Muscle of leg (tissue), 11 donors: ENCODE measurements around the gene ATF7. TPM values are rescaled to one million over a fixed set of nuclear protein-coding genes. Genes with fewer than 3 reads are reported as not detected.
"Not testable (repeated sequence)": the region's sequence is repeated elsewhere in the genome, so short reads cannot be mapped to it uniquely, and the experiment has no call there.

Experiments used
- DNase-seq: peaks from one replicate; pipeline ENCODE4 v3.0.0; 2013
- H3K27ac ChIP-seq: one replicate; pipeline ENCODE4 v1.5.1; 2013; ENCODE audit warnings: mild to moderate bottlenecking, low read length, control low read depth
- H3K27me3 ChIP-seq: one replicate; pipeline ENCODE4 v1.6.1; 2013; ENCODE audit warnings: low read length; ENCODE audit not compliant: control insufficient read depth, insufficient read depth
- H3K36me3 ChIP-seq: one replicate; pipeline ENCODE4 v1.6.1; 2013; ENCODE audit warnings: low read length; ENCODE audit not compliant: control insufficient read depth, insufficient read depth
- H3K4me1 ChIP-seq: one replicate; pipeline ENCODE4 v1.6.1; 2013; ENCODE audit warnings: low read length; ENCODE audit not compliant: control insufficient read depth, insufficient read depth
- H3K4me3 ChIP-seq: one replicate; pipeline ENCODE4 v1.5.1; 2013; ENCODE audit warnings: low read length, control low read depth
- H3K9me3 ChIP-seq: replicated peaks from 2 replicates; pipeline ENCODE4 v1.6.1; 2013; ENCODE audit warnings: low read depth, low read length; ENCODE audit not compliant: control insufficient read depth
- WGBS: methylation state at CpG from one replicate; pipeline ENCODE4 v1.1.5; 2013; ENCODE audit warnings: missing lambda C conversion rate; ENCODE audit not compliant: insufficient coverage; 5-methylcytosine and 5-hydroxymethylcytosine counted together
- polyA plus RNA-seq, 8 donors: library from polyadenylated mRNA; unstranded; fragments of 120-200 nt; gene quantifications; one replicate each; pipeline versions ENCODE4 v1.2.1 to v1.2.3, GENCODE V29; 2013; ENCODE audit warnings: inconsistent platforms in 1 of 8, low replicate concordance in 1 of 8; ENCODE audit not compliant: insufficient read length in 8 of 8, insufficient read depth in 1 of 8
- total RNA-seq: library from RNA; stranded (reverse); fragments of 120-200 nt; gene quantifications from one replicate; pipeline ENCODE4 v1.2.4, GENCODE V29; 2013

ATF7 gene
- total and polyA plus RNA-seq, 9 donors: 18.8 to 53.5 (median 46.3) TPM

DNA sequence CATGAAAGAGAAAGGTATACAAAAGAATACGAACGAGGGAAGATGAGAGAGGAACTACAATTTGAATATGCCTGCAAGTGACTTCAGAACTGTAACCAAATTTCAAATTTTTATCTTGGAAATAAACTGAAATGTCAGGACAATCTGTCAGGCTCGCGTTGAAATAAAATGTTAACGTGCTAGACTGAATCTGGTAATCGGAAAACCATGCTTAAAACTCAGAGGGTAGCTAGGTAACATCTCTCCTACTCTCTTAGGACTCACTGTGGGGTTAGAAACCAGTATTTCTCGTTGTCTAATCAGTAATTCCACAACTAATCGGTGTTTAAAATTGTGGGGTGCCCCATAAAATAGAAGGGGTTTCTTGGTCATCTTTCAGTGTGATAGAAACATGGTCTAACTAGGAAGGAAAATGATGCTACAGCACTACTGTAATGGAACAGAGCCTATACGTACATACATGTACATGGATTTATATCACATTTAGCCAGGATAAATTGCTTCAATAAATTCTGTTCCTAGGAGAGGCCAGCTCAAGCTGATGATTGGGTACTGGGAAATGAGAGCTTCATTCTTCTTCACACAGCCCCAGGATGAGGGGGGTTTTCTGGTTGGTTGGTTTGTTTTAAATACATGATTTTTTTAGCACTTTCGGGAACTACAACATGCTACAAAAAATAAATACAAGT is 23.9 kb downstream of the ATF7 start:
- Histone ChIP-seq H3K27ac (peak overlapping the region; percentile 42), H3K9me3 (no peaks in the 10 kb centered on the region), H3K4me3 (no peak overlapping the region), H3K4me1 (peaks cover 8% of the 10 kb centered on the region), H3K36me3 (peaks cover 2% of the 10 kb centered on the region), H3K27me3 (no peaks in the 10 kb centered on the region)
- no peak for DNase-seq
- 58% methylated on average over 4 of the region's 10 CpGs for WGBS

DNA sequence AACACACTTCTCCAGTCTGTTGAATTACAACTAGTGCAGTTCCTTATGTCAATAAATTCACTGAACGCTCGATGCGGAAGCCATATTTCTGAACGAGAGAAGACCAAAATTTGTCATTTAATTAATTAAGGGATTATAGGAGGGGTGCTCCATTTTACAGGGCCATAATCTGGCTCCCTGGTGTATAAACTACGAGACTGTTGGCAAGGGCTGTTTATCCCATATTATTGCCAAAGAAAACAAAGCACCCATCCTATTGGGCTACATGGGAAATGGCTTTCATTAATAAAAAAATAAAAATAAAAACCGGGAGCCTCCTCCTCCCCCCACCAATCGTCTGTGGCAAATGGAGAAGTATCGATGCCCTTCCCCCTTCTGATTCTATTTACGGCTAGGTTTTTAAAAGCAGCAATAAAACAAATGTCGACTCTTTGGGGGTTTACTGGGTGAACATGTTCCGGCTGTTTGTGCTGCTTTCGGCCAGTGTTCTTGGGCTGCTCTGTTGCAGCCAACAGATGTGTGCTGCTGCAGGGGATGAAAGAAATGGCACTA is 24.8 kb downstream of the ATF7 start:
- peak overlapping the region; percentile 3 for H3K4me3 ChIP-seq
- peaks cover 2% of the 10 kb centered on the region for H3K36me3 ChIP-seq
- no CpG with 5 or more reads among the region's 12 CpGs for WGBS
- peak overlapping the region; percentile 42 for H3K27ac ChIP-seq
- DNase-seq: peak; percentile 52
- H3K9me3 ChIP-seq: no peaks in the 10 kb centered on the region
- peaks cover 11% of the 10 kb centered on the region for H3K4me1 ChIP-seq
- H3K27me3 ChIP-seq: no peaks in the 10 kb centered on the region

DNA sequence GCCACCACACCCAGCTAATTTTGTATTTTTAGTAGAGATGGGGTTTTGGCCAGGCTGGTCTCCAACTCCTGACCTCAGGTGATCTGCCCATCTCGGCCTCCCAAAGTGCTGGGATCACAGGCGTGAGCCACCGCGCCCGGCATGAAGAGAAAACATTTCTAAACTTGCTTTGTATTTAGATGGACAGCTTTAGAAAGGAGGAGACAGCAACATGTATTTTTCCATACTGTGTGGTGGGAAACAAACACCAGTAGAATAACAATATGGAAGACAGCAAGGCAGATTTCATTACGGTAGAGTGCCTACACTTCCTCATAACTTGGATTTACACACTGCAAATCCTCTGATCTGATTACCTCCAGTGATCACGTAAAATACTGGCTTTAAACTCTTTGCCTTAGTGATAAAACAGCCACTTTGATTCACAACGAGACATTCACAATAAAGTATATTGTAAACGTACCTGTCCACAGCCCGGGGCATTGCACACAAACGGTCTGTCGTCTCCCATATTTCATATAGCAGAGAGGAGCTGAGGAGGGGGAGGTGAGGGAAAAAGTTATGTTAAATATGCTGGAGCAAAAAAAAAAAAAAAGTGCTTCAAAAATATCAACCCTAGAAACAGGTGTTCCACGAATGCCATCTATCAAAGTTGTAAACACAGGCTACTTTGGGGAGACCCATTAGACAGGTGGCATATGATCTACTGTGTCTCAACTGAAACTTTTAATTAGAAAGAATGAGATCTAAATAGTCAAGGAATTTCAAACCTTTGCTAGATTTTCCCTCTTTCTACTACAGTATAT is 25.5 kb downstream of the ATF7 start:
- no peak for DNase-seq
- 61% methylated on average over 2 of the region's 13 CpGs for WGBS
- peak overlapping the region; percentile 45 for H3K27ac ChIP-seq
- no peaks in the 10 kb centered on the region for H3K27me3 ChIP-seq
- no peak overlapping the region for H3K4me3 ChIP-seq
- no peaks in the 10 kb centered on the region for H3K9me3 ChIP-seq
- peaks cover 15% of the 10 kb centered on the region for H3K4me1 ChIP-seq
- H3K36me3 ChIP-seq: peaks cover 2% of the 10 kb centered on the region

DNA sequence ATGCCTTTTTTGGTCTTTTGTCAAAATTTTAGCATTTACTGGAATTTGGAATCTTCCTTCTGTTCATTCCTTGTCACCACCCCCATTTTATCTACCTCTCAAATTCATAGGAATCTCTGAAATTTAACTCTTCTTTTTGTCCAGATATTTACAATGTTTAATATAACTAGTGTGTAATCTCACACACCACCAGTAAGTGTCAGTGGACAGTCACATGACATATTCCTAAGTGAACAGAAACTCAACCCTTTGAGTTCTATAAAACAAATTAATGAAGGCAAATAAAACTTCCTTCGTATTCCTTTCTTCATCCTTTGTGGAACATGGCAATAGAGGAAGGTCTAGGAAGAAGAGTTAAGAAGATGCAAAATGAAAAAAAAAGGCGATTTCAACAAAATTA is 26.6 kb downstream of the ATF7 start:
- Histone ChIP-seq H3K27ac (no peak overlapping the region), H3K4me1 (peaks cover 25% of the 10 kb centered on the region), H3K36me3 (peaks cover 2% of the 10 kb centered on the region), H3K27me3 (no peaks in the 10 kb centered on the region), H3K4me3 (no peak overlapping the region), H3K9me3 (no peaks in the 10 kb centered on the region)
- WGBS: no CpG with 5 or more reads among the region's 2 CpGs
- no peak for DNase-seq

DNA sequence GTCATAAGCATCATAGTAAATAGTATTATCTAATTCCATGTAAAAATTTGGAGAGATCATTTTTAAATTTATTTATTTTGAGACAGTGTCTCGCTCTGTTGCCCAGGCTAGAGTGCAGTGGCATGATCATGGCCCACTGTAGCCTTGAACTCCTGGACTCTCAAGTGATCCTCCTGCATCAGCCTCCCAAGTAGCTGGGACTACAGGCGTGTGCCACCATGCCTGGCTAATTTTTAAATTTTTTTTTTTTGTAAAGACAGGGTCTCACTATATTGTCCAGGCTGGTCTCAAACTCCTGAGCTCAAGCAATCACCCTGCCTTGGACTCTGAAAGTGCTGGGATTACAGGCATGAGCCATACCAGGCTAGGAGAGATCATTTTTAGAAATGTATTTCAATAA is 27.2 kb downstream of the ATF7 start:
- DNase-seq: not testable (repeated sequence)
- WGBS: no CpG with 5 or more reads among the region's 2 CpGs
- peaks cover 28% of the 10 kb centered on the region for H3K4me1 ChIP-seq

DNA sequence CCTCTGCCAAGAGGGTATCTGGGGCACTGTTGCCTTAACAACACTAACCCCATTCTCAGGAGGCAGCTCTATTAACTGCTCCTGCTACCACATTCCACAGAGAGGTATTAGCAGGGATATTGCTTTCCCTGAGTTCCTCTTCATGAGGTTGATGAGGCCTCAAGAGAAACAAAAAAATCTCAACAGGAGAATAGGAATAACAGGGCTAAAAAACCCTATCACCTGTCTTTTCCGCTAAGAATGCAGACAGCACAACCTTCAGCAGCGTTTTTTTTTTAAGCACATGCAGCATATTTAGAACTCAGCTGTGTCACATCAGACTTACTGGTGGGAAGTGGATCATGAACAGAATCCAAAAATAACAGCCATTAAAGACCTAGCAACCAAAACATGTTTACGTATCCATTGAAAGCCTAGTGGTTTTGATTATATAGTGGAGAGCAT is 29.2 kb downstream of the ATF7 start:
- Histone ChIP-seq H3K36me3 (peaks cover 2% of the 10 kb centered on the region), H3K27ac (peak overlapping the region; percentile 80), H3K9me3 (no peaks in the 10 kb centered on the region), H3K4me1 (peaks cover 36% of the 10 kb centered on the region), H3K4me3 (no peak overlapping the region), H3K27me3 (no peaks in the 10 kb centered on the region)
- DNase-seq: peak; percentile 94
- no CpG with 5 or more reads among the region's 3 CpGs for WGBS

More for the DNA sequence above, 27.2 kb downstream of the ATF7 start:
- H3K27me3 ChIP-seq, H3K9me3 ChIP-seq, H3K4me3 ChIP-seq, H3K36me3 ChIP-seq, H3K27ac ChIP-seq: not testable (repeated sequence)

DNA sequence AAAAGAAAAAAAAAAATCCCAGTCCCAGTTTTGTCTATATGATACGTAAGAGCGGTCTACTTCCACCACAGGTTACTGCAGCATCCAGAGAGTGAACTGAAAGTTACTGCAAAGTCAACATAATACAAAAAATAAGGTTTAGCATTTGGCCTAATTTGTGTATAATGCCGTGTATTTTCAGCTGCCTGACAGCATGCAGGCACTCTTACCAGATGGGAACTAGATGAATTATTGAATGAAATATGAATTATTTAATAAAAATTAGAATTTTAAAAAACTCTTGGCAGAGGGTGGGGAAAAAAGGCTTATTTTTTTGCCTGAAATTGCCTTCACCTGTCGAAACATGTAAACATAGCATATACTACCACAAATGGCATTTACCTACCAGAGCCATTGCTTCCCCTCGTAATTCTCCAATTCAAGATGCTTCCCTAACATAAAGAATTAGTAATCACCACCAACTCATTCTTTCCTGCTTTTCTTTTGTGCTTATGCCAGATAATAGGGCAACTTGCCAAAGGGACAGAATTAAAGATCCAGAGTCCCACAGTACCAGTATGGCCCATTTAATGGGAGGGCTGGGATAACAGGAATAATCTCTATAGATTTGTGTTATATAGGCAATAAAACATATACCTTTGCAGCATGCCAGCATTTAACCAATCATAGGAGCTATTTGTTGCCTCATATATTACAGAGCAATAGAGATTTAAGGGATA is 31.1 kb downstream of the ATF7 start:
- H3K27ac ChIP-seq: peak overlapping the region; percentile 30
- DNase-seq: no peak
- H3K4me1 ChIP-seq: peaks cover 37% of the 10 kb centered on the region
- no peaks in the 10 kb centered on the region for H3K9me3 ChIP-seq
- no peaks in the 10 kb centered on the region for H3K27me3 ChIP-seq
- WGBS: no CpG with 5 or more reads among the region's 5 CpGs
- H3K36me3 ChIP-seq: peaks cover under 1% of the 10 kb centered on the region
- no peak overlapping the region for H3K4me3 ChIP-seq

DNA sequence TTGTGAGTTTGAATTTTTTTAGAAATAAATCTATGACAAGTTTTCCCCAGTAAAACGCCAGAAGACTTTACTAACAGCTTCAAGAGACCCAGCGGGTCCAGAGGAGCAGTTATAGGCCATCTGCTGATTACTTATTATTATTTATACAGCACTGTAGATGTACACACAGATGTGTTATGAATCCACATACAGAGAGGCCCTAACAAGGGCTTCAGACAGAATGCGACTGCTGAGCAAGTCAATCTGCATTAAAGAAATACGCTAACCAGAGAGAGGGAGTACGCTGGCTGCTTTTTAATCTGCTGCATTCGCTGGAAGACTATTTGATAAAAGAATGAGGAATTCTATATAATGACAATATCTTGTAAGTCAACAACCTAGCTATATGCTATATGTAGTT is 32.5 kb downstream of the ATF7 start:
- Histone ChIP-seq H3K27me3 (no peaks in the 10 kb centered on the region), H3K9me3 (no peaks in the 10 kb centered on the region), H3K4me3 (no peak overlapping the region), H3K27ac (peak overlapping the region; percentile 67), H3K4me1 (peaks cover 37% of the 10 kb centered on the region), H3K36me3 (no peaks in the 10 kb centered on the region)
- WGBS: 50% methylated on average over 1 of the region's 6 CpGs
- DNase-seq: peak; percentile 86

DNA sequence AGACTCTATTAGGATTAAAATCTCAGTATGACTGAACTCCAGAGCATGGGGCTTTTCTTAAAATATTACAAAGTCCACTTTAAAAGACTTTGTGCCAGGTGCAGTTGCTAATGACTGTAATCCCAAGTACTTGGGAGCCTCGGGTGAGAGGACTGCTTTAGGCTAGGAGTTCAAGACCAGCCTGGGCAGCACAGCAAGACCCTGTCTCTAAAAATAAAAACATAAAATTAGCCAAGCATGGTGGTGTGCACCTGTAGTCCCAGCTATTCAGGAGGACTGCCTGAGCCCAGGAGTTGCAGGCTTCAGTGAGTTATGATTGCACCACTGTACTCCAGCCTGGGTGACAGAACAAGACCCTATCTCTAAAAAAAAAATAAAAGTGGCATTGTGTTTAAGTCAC is 33.2 kb downstream of the ATF7 start:
- Histone ChIP-seq H3K4me1 (peaks cover 37% of the 10 kb centered on the region), H3K27ac (peak overlapping the region; percentile 58), H3K4me3 (no peak overlapping the region), H3K27me3 (no peaks in the 10 kb centered on the region), H3K36me3 (no peaks in the 10 kb centered on the region), H3K9me3 (no peaks in the 10 kb centered on the region)
- DNase-seq: no peak
- no CpG with 5 or more reads among the region's 1 CpG for WGBS

DNA sequence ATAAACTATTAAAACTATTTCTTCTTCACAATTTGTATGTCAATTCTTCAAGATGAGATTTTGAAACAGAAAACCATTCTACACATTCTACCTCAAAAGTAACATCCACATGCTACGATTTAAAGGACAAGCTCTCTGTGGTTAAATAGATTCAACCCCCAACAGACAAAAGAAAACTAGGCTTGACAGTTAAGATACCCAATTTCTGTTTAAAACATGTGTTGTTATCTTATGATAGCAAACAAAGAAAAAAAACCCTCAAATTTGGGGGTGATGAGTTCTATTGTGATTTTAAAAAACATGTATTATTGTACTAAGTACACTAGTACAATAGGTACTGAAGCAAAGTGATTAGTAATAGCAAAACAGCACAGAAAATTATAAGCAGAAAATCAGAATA is 33.8 kb downstream of the ATF7 start:
- H3K27ac ChIP-seq: peak overlapping the region; percentile 68
- no peaks in the 10 kb centered on the region for H3K27me3 ChIP-seq
- H3K4me1 ChIP-seq: peaks cover 37% of the 10 kb centered on the region

More for the DNA sequence above, 33.8 kb downstream of the ATF7 start:
- Histone ChIP-seq H3K4me3 (no peak overlapping the region), H3K36me3 (no peaks in the 10 kb centered on the region), H3K9me3 (no peaks in the 10 kb centered on the region)
- DNase-seq: no peak
- no CpG with 5 or more reads among the region's 1 CpG for WGBS
